Esophagus squamous epithelium (tissue), 4 donors: ENCODE measurements around the gene C19orf25.

ENCODE experiments used
- CTCF ChIP-seq, 6 experiments: fragments of 450-650 bp in 4 of 6; fragments of 200-600 bp in 2 of 6; sonication (generic) in 2 of 6; IDR thresholded peaks; one replicate each; pipeline ENCODE4 v1.5.1; 2016 to 2019; ENCODE audit warnings: antibody characterized with exemption in 6 of 6, mild to moderate bottlenecking in 4 of 6, moderate library complexity in 4 of 6
- POLR2A ChIP-seq, 4 donors: fragments of 450-650 bp; IDR thresholded peaks; one replicate each; pipeline ENCODE4 v1.6.1; 2017; ENCODE audit warnings: antibody characterized with exemption in 4 of 4, mild to moderate bottlenecking in 4 of 4, moderate library complexity in 3 of 4

DNA sequence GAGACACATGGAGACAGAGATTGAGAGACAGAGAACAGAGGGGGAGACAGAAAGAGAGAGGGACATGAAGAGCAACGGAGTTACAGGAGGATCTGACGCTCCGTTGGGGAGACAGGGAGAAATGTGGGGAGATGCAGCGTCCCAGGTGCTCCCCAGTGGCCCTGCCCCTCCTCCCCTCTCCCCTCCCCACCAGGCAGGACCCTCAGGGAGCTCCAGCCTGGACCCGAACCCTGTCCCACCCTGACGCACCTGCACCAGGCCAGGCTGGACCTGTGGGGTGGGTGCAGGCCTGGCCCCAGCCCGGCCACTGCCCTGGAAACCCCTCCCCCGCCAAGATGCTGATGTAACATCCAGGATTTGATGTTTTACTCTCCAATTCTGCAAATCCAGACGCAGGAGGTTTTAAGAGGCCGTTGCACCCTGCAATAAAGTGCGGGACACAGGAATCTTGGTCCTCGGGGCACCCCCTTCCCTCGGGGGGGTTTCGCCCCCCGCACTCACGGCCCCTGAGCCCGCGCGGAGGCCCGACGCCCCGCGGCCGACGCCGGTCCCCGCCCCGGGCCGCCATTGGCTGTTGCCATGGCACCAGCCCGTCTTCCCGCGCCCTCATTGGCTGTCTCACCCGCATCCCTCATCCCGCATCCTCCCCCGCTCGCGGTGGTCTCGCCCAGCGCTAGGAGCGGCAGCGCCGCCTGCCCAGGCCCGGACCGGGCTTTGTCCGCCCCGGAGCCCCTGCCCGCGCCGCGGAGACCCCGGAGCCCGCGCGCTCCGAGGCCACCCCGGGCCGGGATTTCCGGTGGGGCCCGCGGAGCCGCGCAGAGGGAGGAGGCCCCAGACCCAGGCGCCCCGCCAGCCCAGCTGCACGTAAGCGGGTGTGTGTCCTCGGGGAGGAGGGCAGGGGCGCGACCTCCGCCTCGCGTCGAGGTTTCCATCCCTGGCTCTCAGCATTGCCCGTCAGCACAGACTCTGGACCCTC is 29.3 kb downstream of the C19orf25 start, which contains the start of gene APC2:
- TF ChIP-seq CTCF (IDR thresholded peaks at IDR 0.05), result no peak
- TF ChIP-seq POLR2A (IDR thresholded peaks at IDR 0.05), result no peak
